ENCODE results near the gene ZBTB42.

ZBTB42 gene

DNA sequence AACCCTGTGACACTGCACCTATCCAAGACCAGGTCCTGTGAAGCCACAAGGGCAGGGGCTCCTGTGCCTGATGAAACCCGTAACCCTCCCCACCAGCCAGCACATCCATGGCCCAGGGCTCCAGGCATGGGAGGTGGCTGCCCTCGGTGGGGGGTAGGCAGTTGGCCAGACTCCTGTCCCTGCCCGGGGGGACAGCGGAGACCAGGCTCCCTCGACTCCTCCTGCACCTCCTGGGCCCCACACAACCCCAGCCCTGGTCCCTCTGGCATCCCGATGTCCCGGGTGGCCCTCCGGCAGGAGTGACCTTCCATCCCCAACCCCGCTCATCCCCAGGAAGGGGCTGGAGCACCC, 16.7 kb upstream of the ZBTB42 start:
- no peak for DNase-seq

DNA sequence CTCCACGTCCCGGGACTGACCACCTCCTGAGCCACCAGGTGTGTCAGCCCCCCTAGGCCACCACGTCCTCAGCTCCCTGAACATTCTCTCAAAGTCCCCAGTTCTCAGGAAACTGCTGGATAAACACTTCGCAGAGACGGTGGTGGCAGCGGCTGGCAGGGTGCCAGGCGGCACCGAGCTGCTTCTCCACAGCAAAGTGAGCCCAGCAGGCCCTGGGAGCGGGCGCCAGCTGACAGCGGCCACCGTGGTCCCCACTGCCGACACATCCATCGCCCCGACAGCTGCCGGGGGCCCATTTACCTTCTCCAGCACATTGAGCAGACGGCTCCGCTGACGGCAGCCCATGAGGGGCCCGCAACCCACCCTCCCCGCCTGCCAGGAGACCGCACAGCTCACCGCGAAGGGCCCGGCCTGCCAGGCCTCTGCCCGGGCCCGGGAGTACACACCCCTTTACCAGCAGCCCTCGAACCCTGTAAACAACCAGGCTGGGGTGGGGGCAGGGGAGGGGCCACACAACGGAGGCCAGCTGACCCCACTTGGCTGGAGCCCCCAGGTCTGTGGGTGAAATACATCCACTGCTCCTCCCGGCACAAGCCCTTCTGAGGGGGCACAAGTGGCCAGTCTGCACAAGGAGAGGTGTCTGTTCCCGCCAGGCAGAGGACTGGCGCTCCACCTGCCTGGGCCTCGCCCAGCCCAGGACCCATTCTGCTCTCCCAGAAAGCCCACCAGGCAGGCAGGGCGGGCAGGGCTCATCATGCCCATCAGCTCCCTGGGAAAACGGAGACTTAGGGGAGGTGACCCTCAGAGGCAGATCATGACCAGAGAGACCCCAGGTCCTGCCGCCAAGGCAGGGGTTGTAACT, 15.8 kb upstream of the ZBTB42 start:
- DNase-seq = no peak

DNA sequence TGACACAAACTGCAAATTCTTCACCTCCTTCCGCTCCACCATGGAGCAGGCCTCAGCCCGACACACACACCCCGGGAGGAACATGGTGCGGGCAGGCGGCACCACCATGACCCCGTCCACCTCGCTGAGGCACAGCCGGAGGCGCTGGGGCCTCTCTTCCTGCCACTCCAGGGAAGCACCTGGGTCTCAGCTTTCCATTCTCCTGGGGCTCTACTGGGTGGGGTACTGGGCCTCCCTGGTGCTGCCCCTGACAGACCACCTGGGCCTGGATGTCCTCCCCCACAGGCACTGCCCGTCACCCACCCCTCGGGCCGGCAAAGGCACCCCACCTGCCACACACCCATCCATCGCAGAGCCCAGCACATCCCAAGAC, 15.2 kb upstream of the ZBTB42 start:
- DNase-seq = no peak

DNA sequence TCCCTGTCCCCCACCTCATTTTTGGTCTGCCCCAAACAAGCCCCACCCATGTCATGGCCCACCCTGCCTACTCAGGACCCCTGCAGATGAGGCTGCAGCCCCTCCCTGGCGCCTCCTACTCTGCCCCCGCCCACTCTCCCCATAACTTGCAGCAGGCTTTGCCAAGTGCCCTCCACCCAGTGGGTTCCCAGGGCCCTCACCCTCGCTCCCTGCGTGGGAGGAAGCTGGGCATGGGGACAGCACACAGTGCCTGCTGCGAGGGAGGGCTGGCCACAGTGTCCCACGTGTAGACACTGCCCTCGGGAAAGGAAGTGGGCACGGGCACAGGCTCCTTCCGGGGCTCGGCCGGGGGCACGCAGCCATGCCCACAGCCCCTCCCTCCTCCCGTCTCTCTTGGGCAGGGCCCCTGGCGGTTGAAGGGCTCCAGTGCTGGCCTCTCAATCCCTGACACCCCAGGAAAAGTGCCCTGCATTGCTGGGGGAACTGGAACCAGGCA, 14.8 kb upstream of the ZBTB42 start:
- DNase-seq = no peak

DNA sequence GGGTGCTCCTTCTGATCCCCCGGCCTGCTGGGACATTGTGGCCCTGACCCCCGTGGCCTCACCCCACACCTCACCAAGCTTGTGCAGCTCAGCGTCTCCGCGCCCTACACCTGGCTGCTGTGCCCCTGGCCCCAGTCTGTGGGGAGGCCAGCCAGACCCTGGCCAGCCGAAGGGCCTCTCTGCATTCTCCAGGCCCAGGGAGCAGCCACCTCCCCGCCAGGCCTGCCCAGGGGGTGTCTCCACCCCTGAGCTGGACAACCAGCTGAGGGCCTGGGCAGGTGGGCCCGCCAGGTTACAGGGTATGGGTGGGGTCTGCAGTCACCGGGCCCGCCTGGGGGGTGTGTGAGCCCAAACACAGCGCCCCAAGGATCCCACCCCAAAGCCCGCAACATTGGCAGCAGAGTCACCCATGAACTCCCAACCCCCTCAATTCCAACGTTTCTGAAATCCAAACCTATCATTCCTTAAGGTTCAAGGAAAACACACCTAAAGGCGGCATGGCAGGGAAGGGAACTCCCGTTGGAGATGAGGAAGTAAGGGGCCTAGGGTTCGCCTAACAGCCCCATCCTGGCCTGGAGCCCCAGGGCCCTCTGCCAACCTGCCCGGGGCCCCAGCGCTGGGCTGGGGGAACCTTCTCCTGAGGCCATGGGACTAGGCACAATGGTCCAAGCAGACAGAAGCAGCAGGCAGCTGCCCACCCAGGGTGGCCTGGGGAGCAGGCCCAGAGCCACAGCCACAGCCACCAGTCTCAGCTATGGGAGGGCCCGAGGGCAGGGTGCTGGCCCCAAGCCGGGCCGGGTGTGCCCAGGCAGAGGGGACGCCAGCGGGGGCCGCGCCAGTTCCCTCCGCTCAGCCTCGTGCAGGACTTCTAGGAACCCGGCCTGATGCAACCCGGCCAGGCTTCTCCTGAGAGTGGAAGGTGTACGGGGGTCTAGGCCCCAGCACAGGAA, 13.9 kb upstream of the ZBTB42 start:
- DNase-seq = no peak

DNA sequence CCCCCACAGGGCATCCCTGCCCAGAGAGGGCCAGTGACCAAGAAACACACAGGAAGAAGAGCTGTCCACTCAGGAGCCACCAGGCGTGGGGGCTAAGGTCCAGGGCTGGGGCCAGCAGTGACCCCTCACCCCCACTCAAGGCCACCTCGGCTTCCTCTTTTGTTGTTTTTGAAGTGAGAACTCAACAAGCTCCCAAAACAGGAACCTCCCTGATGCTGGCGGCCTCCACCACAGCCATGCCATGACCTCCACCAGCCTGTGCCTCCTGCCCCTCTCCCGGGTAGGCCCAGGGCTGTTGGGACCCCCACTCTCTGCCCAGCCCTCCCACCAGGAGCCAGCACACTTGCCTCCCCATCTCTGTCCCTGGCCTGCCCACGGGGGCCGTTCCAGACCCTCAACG, 13.2 kb upstream of the ZBTB42 start:
- no peak for DNase-seq

DNA sequence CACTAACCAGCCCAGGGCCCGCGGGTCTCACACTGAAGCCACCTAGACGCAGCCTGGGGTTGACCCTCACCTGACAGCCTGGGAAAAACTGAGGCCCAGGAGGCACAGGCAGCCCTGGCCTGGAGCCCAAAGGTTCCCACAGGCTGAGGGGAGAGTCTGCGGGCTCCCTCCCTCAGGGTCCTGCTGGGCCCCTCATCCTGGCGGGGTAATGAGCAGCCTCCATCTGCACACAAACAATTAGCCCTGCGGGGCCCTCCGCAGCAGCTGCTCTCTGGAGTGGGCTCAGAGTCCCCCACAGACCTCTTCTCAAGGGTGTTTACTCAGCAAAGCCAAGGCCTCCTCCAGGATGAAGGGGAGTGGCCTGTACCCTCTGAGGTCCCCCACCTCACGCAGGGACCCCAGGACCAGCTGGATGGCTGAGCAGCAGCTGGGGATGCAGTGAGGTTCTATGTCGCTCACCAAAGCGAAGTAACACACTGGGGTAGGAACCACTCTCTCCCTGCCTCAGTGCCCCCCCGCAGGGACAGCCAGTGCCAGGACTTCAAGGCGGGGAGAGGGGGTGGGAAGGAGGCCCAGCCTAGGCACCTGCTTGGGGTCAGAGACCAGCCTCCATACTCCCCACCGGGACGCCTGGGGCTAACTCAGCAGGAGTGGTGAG, 12.6 kb upstream of the ZBTB42 start:
- no peak for DNase-seq

DNA sequence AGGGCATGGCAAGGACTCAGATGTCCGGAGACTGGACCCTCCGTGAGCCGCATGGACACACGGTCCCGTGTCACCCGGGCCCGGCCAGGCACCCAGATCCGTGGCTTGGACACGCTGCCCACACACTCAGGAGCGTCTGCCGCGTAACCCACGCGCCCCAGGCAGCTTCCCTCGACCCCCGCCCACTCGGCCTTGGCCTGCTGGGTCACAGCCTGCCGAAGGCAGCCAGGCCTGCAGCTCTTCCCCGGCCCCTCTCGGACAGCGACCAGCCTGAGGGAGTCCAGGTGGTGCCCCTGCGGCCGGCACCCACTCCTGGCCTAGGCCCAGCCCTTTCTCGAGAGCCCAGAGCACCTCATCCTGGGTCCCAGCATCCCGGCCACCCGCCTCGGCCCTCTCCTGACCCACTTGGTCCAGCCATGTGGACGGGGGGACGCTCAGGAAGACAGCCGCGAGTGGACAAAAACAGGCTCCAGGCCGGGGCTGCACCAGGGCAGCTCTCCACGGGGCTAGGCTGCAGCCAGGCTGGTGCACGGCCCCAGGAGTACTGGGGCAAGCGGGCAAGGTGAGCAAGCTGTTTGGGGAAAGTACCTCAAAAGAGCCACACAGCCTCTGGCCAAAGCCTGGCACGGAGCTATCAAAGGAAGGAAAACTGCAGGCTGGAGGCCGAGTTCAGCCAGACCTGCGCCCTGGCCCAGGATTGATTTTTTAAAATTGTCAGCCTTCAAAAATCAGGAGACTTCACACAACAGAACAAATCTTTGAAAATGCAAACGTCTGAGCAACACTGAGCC, 11.8 kb upstream of the ZBTB42 start:
- DNase-seq = no peak

DNA sequence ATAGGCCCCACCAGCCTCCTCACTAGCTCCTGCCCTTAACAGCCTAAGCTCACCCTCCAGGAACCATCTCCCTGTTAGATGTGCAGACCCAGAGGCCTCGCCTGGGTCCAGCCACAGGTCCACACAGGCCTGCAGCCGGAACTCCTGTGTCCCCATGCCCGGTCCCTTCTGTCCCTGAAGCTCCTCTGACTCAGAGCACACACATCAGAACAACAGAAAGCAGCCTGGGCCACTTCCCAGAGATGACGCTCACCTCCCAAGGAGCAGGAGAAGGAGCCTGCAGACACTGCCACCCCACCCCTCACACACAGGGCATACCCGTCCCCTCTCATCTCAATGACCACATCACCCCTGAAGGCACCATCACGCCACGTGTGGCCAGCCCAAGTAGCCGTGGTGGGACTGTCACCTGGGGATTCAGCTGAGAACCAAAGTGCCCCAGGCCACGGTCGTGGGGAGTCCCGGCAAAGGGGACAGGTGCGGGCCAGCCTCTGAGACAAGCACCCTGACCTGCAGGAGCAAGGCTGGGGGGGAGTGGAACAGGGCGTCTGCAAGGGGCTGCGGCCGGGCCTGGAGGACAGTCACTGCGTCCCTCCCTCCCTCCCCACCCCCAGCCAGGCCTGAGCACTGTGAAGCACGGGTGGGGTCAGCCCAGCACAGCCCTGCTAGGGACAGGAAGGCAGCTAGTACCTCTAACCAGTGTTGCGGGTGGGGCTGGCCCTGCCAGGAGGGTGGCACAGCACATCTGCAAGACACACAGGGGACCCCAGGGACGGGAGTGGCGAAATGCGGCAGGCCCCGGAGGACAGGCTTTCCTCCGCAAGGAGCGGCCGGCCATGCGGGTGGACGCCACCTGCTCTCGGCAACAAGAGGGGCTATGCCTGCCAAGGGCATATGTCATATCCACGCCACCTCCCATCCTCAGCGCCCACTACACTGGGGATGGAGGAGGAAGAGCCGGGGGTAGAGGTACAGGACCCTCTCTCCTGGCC, 10.9 kb upstream of the ZBTB42 start:
- no peak for DNase-seq

DNA sequence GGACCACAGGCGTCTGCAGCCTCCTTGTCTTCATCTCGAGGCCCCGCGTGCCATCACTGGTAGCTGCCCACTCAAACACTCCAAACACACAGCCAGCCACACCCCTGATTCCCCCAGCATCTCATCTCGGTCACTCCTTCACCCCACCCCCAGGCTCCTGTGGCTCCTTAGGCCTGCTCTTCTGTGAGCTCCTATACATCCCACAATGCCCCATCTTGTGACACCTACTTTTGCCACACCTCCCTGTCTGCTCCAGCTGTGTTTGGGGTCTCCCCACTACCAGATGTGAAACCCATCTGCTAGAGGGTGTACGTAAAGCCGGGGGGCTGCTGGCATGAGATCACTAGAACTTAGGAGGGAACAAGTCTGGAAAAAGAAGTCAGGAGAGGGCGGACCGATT, 9.5 kb upstream of the ZBTB42 start:
- DNase-seq = no peak

DNA sequence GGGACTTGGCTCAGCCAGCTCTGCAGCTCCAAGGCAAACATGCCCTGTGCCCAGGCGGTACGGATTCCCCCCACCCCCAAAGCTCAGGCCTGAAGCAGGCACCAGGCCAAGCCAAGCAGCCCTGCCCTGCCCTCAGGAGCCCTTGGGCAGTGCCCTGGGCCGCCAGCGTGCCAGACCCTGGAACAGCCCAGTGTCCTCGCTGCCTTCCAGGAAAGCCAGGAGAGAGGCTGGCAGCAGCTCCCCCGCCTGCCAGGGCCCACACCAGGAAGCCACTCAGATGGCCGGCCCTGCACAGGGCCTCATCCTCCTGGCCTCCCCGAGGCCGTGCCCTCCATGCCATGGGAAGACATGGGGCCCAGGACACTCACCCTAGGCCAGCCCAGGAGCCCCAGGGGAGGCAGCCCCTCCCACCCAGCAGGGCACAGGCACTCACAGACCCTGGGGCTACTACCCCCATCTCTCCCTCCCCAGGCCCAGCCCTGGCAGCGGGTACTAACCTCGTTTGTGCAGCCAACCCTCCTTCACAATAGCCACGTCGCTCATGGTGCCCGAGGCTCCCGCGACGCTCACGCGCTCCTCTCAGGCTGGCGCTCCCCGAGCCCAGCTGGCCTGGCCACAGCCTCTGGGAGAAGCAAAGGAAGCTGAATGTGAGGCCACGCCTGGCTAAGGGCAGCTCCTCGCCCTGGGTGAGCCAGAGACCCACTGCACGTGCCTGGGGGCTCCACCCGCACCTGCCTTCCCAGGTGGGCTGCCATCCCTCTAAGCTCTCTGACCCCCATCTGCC, 8.6 kb upstream of the ZBTB42 start:
- no peak for DNase-seq

DNA sequence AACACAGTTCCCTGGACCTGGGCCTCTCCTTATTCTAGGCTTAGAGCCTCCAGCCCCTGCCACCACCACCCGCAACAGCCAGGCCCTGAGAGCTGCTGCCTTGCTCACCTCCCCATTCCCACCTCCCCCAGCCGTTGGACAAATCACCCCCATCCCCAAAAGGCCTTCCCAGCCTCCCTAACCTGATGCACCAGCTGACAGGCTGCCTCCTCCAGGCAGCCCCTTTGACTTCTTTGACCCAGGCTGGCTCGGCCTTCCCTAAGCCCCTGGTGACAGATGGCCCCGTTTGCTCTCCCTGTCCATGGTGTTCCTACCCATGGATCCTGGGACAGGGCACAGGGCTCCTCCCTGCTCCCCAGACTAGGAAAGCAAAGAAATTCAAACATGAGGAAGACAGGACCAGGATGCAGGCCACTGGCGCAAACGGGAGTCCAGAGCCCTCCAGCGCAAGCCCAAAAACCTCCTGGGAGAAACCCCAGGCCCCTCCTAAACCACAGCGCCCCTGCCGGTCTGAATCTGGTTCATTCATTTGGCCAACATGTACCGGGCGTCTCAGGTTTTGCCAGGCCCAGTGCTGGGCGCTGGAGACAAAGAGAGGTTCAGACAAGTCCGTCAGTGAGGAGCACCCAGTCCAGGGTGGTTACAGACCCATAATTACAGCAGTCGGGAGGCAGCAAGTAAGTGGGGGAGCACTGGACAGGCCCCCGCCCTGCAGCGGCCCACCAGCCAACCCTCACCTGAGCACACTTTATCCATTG, 7.8 kb upstream of the ZBTB42 start:
- no peak for DNase-seq

DNA sequence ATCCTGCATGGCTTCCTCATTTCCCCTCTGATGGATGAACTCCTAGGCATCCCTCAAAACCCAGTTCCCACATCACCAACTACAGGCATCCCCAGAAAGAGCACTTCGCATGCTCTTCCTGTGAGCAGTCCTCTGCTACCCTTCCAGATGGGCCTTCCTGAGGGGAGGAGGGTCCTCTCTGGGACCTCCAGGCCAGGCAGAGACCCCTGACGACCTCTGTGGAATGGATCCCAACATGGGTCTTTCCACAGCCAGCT, 7.3 kb upstream of the ZBTB42 start:
- DNase-seq = no peak

DNA sequence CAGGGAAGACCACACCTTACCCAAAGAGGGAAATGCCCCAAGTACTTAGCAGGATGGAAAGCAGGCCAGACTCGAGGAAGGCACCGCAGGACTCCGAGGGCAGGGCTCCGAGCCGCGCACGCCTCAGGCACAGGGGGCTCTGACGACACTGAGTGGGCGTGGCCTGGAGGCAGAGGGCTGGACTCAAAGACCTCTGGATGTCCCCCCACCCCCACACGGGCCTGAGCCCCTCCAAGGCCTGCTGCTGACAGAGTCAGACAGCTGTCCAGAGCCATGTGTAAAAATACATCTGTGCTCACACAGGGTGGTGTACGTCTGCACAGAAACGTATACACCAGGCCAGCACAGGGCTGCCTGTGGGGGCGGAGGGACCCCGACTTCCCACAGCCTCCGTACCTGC, 6.8 kb upstream of the ZBTB42 start:
- peak; percentile 59 for DNase-seq

DNA sequence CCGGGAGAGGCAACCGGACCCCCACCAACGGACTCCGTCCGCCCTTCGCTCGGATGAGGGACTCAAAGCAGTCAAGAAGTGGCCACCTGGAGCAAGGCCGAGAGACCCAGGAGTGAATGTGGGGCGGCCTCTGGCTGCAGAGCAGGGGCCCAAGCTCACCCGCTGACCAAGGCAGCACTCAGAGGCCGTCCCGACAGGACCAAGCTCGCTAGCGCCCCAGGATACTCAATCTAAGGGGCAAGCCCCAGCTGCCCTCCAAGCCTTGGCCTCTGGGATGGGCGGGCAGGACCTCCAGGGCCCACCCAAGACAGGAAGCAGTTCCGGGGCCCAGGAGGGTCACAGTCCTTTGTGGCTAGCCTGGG, 6.3 kb upstream of the ZBTB42 start:
- no peak for DNase-seq

DNA sequence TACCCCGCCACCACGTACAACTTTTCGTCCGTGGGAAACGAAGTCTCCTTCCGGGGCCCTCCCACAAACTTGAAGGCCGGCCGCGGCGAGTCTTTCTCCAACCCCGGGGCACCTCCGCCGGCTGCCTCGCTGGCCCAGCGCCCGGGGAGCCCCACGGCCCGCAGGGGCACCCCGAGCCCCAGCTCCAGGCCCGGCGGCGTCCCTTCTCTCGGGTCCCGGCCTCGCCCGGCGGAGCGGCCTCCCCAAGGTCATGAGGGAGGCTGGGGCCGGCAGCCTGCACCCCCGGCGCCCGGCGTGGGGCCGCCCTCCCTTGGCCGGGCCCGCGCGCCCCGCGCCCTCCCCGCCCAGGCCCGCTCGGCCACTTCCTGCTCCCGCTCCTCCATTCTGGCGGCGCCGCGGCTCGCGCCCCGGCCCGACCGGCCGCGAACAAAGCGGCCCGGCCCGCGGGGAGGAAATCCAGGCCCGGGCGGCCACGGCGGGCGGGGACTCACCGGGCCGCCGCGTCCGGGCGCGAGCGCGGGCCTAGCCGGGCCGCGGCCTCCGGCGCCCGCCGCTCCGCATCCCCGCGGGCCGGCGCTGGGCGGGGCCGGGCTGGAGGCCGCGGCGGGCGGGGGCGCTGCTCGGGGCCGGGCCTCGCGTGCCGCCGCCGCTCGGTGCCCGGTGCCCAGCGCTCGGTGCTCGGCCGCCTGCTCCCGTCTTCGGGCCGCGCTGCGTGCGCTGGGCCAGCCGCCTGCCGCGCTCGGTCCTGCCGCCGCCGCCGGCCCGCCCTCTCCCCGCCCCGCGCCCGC, 5.7 kb upstream of the ZBTB42 start, which contains the start of gene AKT1:
TSS of gene AKT1 (minus strand) at position 756 of the 788 bp plus-strand sequence. CDS start 3,105 bp downstream, outside the sequence.
- no peak for DNase-seq

DNA sequence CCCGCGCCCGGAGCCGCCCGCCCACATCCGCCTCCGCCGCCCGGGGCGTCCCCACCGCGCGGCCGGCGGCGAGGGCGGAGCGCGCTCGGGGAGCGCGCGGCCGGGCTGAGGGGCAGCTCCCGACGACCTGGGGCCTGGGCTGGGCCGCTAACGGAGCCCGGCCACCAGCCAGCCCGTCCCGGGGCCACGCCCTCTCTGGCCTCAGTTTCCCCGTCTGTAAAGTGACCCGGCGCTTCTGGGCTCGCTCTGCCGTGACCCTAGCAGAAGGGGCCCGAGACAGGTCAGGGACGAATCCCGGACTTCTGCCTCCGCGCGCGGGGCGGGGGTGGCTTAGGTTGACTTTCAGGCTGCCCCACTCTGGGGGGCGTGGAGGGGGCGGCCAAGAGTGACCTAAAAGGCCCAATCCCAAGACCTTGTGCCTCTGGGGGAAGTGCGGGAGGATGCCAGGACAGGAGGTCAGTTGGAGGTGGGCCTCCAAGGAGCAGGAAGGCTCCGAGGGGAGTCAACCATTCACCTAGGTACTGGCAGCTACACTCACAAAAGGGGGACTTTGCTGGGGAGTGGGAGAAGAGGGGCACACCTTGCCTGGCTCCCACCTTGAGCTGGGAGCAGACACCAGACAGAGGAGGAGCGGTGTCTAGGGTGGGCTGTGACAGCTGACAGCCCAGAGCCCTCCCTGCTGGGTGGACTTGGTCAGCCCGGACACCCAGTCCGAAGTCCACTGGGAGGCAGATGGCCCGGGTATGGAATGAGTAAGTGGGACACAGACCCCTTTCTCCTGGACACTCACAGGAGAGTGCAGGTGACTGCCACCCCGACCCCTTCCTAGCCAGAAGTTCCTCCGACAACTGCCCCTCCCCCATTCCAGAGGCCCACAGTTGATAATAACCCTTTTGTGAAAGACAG, 4.9 kb upstream of the ZBTB42 start:
- DNase-seq = peak; percentile 55

DNA sequence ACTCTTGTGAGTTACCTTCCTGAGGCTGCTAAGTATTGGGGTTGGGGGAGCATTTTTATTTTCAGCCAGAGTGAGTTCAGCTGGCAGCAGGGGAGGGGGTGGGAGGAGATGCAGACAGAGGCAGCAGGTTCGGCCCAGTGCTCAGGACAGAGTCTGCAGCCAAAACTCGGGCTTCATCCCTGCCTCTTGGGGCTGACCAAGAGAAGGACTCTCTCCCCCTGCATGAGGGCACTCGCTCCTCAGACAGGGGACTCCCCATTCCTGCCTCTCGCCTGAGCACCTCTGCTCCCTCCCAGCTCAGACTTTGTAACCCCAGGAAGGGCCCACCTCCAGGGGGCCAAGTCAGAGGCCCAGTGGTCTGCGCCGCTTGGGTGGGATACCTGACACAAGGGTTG, 4.2 kb upstream of the ZBTB42 start:
- no peak for DNase-seq

Measured in activated CD4-positive, alpha-beta T cell treated with anti-CD3 and anti-CD28 coated beads, Interleukin-2, amount 50 U/mL, for 16 hours (primary cell).